Activated T-helper 1 cell treated with anti-CD3 and anti-CD28 coated beads, Interleukin-12 subunit alpha, Interleukin-12 subunit beta, Interleukin-2, Interleukin-4 antibody, amounts not matched to agents 30 ng/mL and 10 ng/mL and 1 ng/mL, durations not matched to agents 14 hours and 24 hours and 36 hours (primary cell): ENCODE results near the gene CHRNA3. TPM values are rescaled to one million over a fixed set of nuclear protein-coding genes. Genes with fewer than 3 reads are reported as not detected.
"Not testable (repeated sequence)": the region's sequence is repeated elsewhere in the genome, so short reads cannot be mapped to it uniquely, and the experiment has no call there.

Source experiments
- DNase-seq: peaks from one replicate; pipeline ENCODE4 v3.0.0; 2021; ENCODE audit warnings: low spot score
- H3K27ac Mint-ChIP-seq: one replicate; pipeline ENCODE4 v1.8.0; 2021; ENCODE audit warnings: mild to moderate bottlenecking, mixed read lengths
- H3K27me3 Mint-ChIP-seq: one replicate; pipeline ENCODE4 v1.8.0; 2022; ENCODE audit warnings: mild to moderate bottlenecking, moderate library complexity, mixed read lengths; ENCODE audit not compliant: insufficient read depth
- H3K36me3 Mint-ChIP-seq: one replicate; pipeline ENCODE4 v1.8.0; 2021; ENCODE audit warnings: low read depth, mixed read lengths
- H3K4me1 Mint-ChIP-seq: one replicate; pipeline ENCODE4 v1.8.0; 2021; ENCODE audit warnings: low read depth, mixed read lengths
- H3K4me3 Mint-ChIP-seq: one replicate; pipeline ENCODE4 v1.8.0; 2021; ENCODE audit warnings: mild to moderate bottlenecking, moderate library complexity, mixed read lengths
- H3K9me3 Mint-ChIP-seq: one replicate; pipeline ENCODE4 v1.8.0; 2021; ENCODE audit warnings: mixed read lengths
- intact Hi-C: fragments of 100-400 bp; cut with micrococcal nuclease; formaldehyde crosslinking; loops from one replicate; pipeline ENCODE4 v1.15.1; 2024
- total RNA-seq: library from RNA; stranded (reverse); gene quantifications from 2 replicates; pipeline ENCODE4 v1.2.3, GENCODE V29; 2022

Gene CHRNA3
- total RNA-seq, 1 donor from 2014 or later = not detected

- Mint-ChIP-seq H3K4me1 (no peaks in the 10 kb centered on the region), H3K9me3 (no peaks in the 10 kb centered on the region), H3K27me3 (peaks cover 52% of the 10 kb centered on the region), H3K27ac (no peak overlapping the region), H3K4me3 (no peak overlapping the region), H3K36me3 (no peaks in the 10 kb centered on the region)
- intact Hi-C loops = no loop called here
- DNase-seq = no peak
Measured at GRCh38 chr15:78619022-78619950, 1.5 kb downstream of the CHRNA3 start.

GRCh38 chr15:78618490-78618934 is 2.3 kb downstream of the CHRNA3 start:
- peak; percentile 63 for DNase-seq
- Mint-ChIP-seq H3K4me1 (no peaks in the 10 kb centered on the region), H3K36me3 (no peaks in the 10 kb centered on the region), H3K4me3 (no peak overlapping the region), H3K27me3 (peaks cover 50% of the 10 kb centered on the region), H3K27ac (peak overlapping the region; percentile 61), H3K9me3 (no peaks in the 10 kb centered on the region)
- intact Hi-C loops = loop anchor here (1.0 kb wide), 2 partner anchors 91 to 133 kb away; no protein-coding TSS in a partner anchor

GRCh38 chr15:78618064-78618463 is 2.7 kb downstream of the CHRNA3 start:
- Mint-ChIP-seq H3K36me3 (no peaks in the 10 kb centered on the region), H3K4me3 (no peak overlapping the region), H3K4me1 (no peaks in the 10 kb centered on the region), H3K27ac (no peak overlapping the region), H3K9me3 (no peaks in the 10 kb centered on the region), H3K27me3 (peaks cover 46% of the 10 kb centered on the region)
- DNase-seq = no peak
- intact Hi-C loops = loop anchor here (1.0 kb wide), 2 partner anchors 91 to 133 kb away; no protein-coding TSS in a partner anchor

- Mint-ChIP-seq H3K9me3 (no peaks in the 10 kb centered on the region), H3K27ac (no peak overlapping the region), H3K4me1 (no peaks in the 10 kb centered on the region), H3K36me3 (no peaks in the 10 kb centered on the region), H3K27me3 (peaks cover 40% of the 10 kb centered on the region), H3K4me3 (no peak overlapping the region)
- intact Hi-C loops = no loop called here
- no peak for DNase-seq
Measured at GRCh38 chr15:78617516-78617915, 3.3 kb downstream of the CHRNA3 start.

- intact Hi-C loops = no loop called here
Measured at GRCh38 chr15:78617076-78617475, 3.7 kb downstream of the CHRNA3 start.

GRCh38 chr15:78616506-78616905 is 4.3 kb downstream of the CHRNA3 start:
- Mint-ChIP-seq H3K9me3 (no peaks in the 10 kb centered on the region), H3K27ac (no peak overlapping the region), H3K36me3 (no peaks in the 10 kb centered on the region), H3K27me3 (peaks cover 30% of the 10 kb centered on the region), H3K4me3 (no peak overlapping the region), H3K4me1 (no peaks in the 10 kb centered on the region)
- DNase-seq = no peak
- intact Hi-C loops = no loop called here

More at GRCh38 chr15:78617076-78617475, 3.7 kb downstream of the CHRNA3 start:
- H3K9me3 Mint-ChIP-seq = no peaks in the 10 kb centered on the region
- H3K4me3 Mint-ChIP-seq = no peak overlapping the region
- no peaks in the 10 kb centered on the region for H3K36me3 Mint-ChIP-seq
- no peaks in the 10 kb centered on the region for H3K4me1 Mint-ChIP-seq
- no peak for DNase-seq
- H3K27me3 Mint-ChIP-seq = peaks cover 36% of the 10 kb centered on the region
- H3K27ac Mint-ChIP-seq = no peak overlapping the region

GRCh38 chr15:78615151-78615589 is 5.6 kb downstream of the CHRNA3 start:
- intact Hi-C loops = no loop called here
- Mint-ChIP-seq H3K4me1 (no peaks in the 10 kb centered on the region), H3K36me3 (no peaks in the 10 kb centered on the region), H3K27ac (no peak overlapping the region), H3K9me3 (no peaks in the 10 kb centered on the region), H3K27me3 (peaks cover 26% of the 10 kb centered on the region), H3K4me3 (no peak overlapping the region)
- DNase-seq = no peak

- Mint-ChIP-seq H3K9me3 (no peaks in the 10 kb centered on the region), H3K4me1 (no peaks in the 10 kb centered on the region), H3K4me3 (no peak overlapping the region), H3K27me3 (peaks cover 20% of the 10 kb centered on the region), H3K27ac (no peak overlapping the region), H3K36me3 (no peaks in the 10 kb centered on the region)
- DNase-seq = no peak
- intact Hi-C loops = no loop called here
Measured at GRCh38 chr15:78614021-78614420, 6.8 kb downstream of the CHRNA3 start.

GRCh38 chr15:78609551-78609950 is 11.2 kb downstream of the CHRNA3 start:
- H3K4me3 Mint-ChIP-seq, DNase-seq, H3K9me3 Mint-ChIP-seq, H3K27ac Mint-ChIP-seq, intact Hi-C loops, H3K4me1 Mint-ChIP-seq, H3K36me3 Mint-ChIP-seq: not testable (repeated sequence)
- peaks cover 13% of the 10 kb centered on the region for H3K27me3 Mint-ChIP-seq

- DNase-seq = no peak
- no peaks in the 10 kb centered on the region for H3K9me3 Mint-ChIP-seq
- no peak overlapping the region for H3K4me3 Mint-ChIP-seq
- intact Hi-C loops = no loop called here
- H3K27me3 Mint-ChIP-seq = peaks cover 8% of the 10 kb centered on the region
- no peak overlapping the region for H3K27ac Mint-ChIP-seq
- H3K4me1 Mint-ChIP-seq = no peaks in the 10 kb centered on the region
- no peaks in the 10 kb centered on the region for H3K36me3 Mint-ChIP-seq
Measured at GRCh38 chr15:78605680-78606079, 15.1 kb downstream of the CHRNA3 start.

GRCh38 chr15:78605201-78605600 is 15.6 kb downstream of the CHRNA3 start:
- no peak overlapping the region for H3K27ac Mint-ChIP-seq

GRCh38 chr15:78604420-78604819 is 16.4 kb downstream of the CHRNA3 start:
- Mint-ChIP-seq H3K4me3 (no peak overlapping the region), H3K27me3 (peaks cover 4% of the 10 kb centered on the region), H3K9me3 (no peaks in the 10 kb centered on the region), H3K4me1 (no peaks in the 10 kb centered on the region), H3K36me3 (no peaks in the 10 kb centered on the region), H3K27ac (no peak overlapping the region)
- no peak for DNase-seq
- intact Hi-C loops = no loop called here

More at GRCh38 chr15:78605201-78605600, 15.6 kb downstream of the CHRNA3 start:
- H3K4me3 Mint-ChIP-seq = no peak overlapping the region
- no peak for DNase-seq
- H3K4me1 Mint-ChIP-seq = no peaks in the 10 kb centered on the region
- no peaks in the 10 kb centered on the region for H3K9me3 Mint-ChIP-seq
- no peaks in the 10 kb centered on the region for H3K36me3 Mint-ChIP-seq
- peaks cover 7% of the 10 kb centered on the region for H3K27me3 Mint-ChIP-seq
- intact Hi-C loops = no loop called here

- Mint-ChIP-seq H3K9me3 (no peaks in the 10 kb centered on the region), H3K27ac (no peak overlapping the region), H3K4me3 (no peak overlapping the region), H3K27me3 (peaks cover 2% of the 10 kb centered on the region), H3K36me3 (no peaks in the 10 kb centered on the region), H3K4me1 (no peaks in the 10 kb centered on the region)
- no peak for DNase-seq
- intact Hi-C loops = no loop called here
Measured at GRCh38 chr15:78603467-78603866, 17.3 kb downstream of the CHRNA3 start.
